GM12865 (cell line): ENCODE measurements around the gene DLX3.

Source experiments
- DNase-seq: peaks from one replicate; pipeline ENCODE4 v3.0.0; 2010; ENCODE audit warnings: low read depth
- H3K4me3 ChIP-seq: 2 replicates; pipeline ENCODE4 v1.5.1; 2011; ENCODE audit warnings: mild to moderate bottlenecking, low read depth, low read length, control low read depth
- CTCF ChIP-seq: IDR thresholded peaks from 2 replicates; pipeline ENCODE4 v1.5.1; 2011; ENCODE audit warnings: low read length, control low read depth, low read depth, inconsistent platforms; ENCODE audit not compliant: insufficient read depth; ENCODE audit errors: missing control alignments

Gene DLX3

GRCh38 chr17:49986396-49987289 is 8.4 kb downstream of the DLX3 start:
- TF ChIP-seq CTCF = no peak
- no peak overlapping the region for H3K4me3 ChIP-seq
- DNase-seq = no peak

GRCh38 chr17:49985310-49985990 is 9.6 kb downstream of the DLX3 start:
- TF ChIP-seq CTCF = no peak
- DNase-seq = no peak
- no peak overlapping the region for H3K4me3 ChIP-seq

GRCh38 chr17:49984776-49985175 is 10.2 kb downstream of the DLX3 start:
- no peak for TF ChIP-seq CTCF
- no peak overlapping the region for H3K4me3 ChIP-seq
- no peak for DNase-seq

GRCh38 chr17:49984283-49984682 is 10.7 kb downstream of the DLX3 start:
- H3K4me3 ChIP-seq = no peak overlapping the region
- no peak for TF ChIP-seq CTCF
- DNase-seq = no peak

GRCh38 chr17:49980703-49981197 is 14.3 kb downstream of the DLX3 start:
- TF ChIP-seq CTCF = no peak
- H3K4me3 ChIP-seq = no peak overlapping the region
- no peak for DNase-seq

- TF ChIP-seq CTCF = no peak
- DNase-seq = no peak
- H3K4me3 ChIP-seq = no peak overlapping the region
These were observed 15.1 kb downstream of the DLX3 start for GRCh38 chr17:49979748-49980479.
